Measurements from ENCODE around the gene INVS. TPM values are rescaled to one million over a fixed set of nuclear protein-coding genes. Genes with fewer than 3 reads are reported as not detected.

The INVS gene
- total RNA-seq, 2 experiments from 2014 or later = 30.7 to 36.7 TPM

- BruUV-seq (replicated peaks) = no TSS peak
- Histone ChIP-seq H4K20me1 (ENCODE audit: insufficient read depth, low read length) (no peaks in the 10 kb centered on the region), H3K79me2 (ENCODE audit: insufficient read depth, low read depth, low read length) (peaks cover 35% of the 10 kb centered on the region; the same call in 1 of the 2 replicates), H2AFZ (ENCODE audit: low read length) (no peak overlapping the region), H3K36me3 (ENCODE audit: insufficient read depth, low read length) (peaks cover 100% of the 10 kb centered on the region), H3K27ac (ENCODE audit: low read depth, low read length, poor library complexity, severe bottlenecking) (no peak overlapping the region), H3K4me2 (ENCODE audit: low read length) (no peak overlapping the region), H3K4me1 (ENCODE audit: insufficient read depth, low read length, poor library complexity, severe bottlenecking) (no peaks in the 10 kb centered on the region), H3K9me2 (ENCODE audit: insufficient read depth, low read length) (no peaks in the 10 kb centered on the region), H3K4me3 (ENCODE audit: low read depth, low read length, poor library complexity, severe bottlenecking) (no peak overlapping the region), H3K9me3 (ENCODE audit: low read length) (peaks cover 9% of the 10 kb centered on the region; the same call in 1 of the 2 replicates)
- intact Hi-C loops (cut with micrococcal nuclease; ENCODE audit: unreplicated experiment) = no loop called here
- CTCF ChIA-PET (ENCODE audit: unreplicated experiment) = no interaction called here
- TF ChIP-seq CTCF (conservative IDR thresholded peaks at IDR 0.05; ENCODE audit: low read length) = no peak
- TF ChIP-seq EZH2phosphoT487 (IDR thresholded peaks at IDR 0.05; ENCODE audit: borderline replicate concordance, low read depth, low read length) = no peak
- DNase-seq (ENCODE audit: low spot score) = no peak
- POLR2A ChIA-PET = no interaction called here
These were observed 208.0 kb downstream of the INVS start for GRCh38 chr9:100307080-100307479.

GRCh38 chr9:100308965-100309564 lies 210.0 kb downstream of the INVS start:
- ChIA-PET POLR2A (no interaction called here), CTCF (ENCODE audit: unreplicated experiment) (no interaction called here)
- H3K36me3 ChIP-seq (ENCODE audit: insufficient read depth, low read length) = peaks cover 97% of the 10 kb centered on the region
- no peaks in the 10 kb centered on the region for H3K9me2 ChIP-seq (ENCODE audit: insufficient read depth, low read length)
- no peak overlapping the region for H3K4me2 ChIP-seq (ENCODE audit: low read length)
- peaks cover 43% of the 10 kb centered on the region; the same call in 1 of the 2 replicates for H3K79me2 ChIP-seq (ENCODE audit: insufficient read depth, low read depth, low read length)
- H2AFZ ChIP-seq (ENCODE audit: low read length) = no peak overlapping the region
- no peak overlapping the region for H3K27ac ChIP-seq (ENCODE audit: low read depth, low read length, poor library complexity, severe bottlenecking)
- BruUV-seq (replicated peaks) = no TSS peak
- no peak overlapping the region for H3K4me3 ChIP-seq (ENCODE audit: low read depth, low read length, poor library complexity, severe bottlenecking)
- no peaks in the 10 kb centered on the region for H4K20me1 ChIP-seq (ENCODE audit: insufficient read depth, low read length)
- DNase-seq (ENCODE audit: low spot score) = no peak
- TF ChIP-seq CTCF (conservative IDR thresholded peaks at IDR 0.05; ENCODE audit: low read length) (no peak), EZH2phosphoT487 (IDR thresholded peaks at IDR 0.05; ENCODE audit: borderline replicate concordance, low read depth, low read length) (no peak)
- intact Hi-C loops (cut with micrococcal nuclease; ENCODE audit: unreplicated experiment) = loop anchor here (1.0 kb wide), 1 partner anchor 33 kb away; no protein-coding TSS in a partner anchor
- H3K4me1 ChIP-seq (ENCODE audit: insufficient read depth, low read length, poor library complexity, severe bottlenecking) = no peaks in the 10 kb centered on the region
- peaks cover 9% of the 10 kb centered on the region; the same call in 1 of the 2 replicates for H3K9me3 ChIP-seq (ENCODE audit: low read length)

GRCh38 chr9:100309992-100310391 lies 210.9 kb downstream of the INVS start:
- CTCF ChIA-PET (ENCODE audit: unreplicated experiment) = no interaction called here
- BruUV-seq (replicated peaks) = no TSS peak

More at GRCh38 chr9:100309992-100310391, 210.9 kb downstream of the INVS start:
- Histone ChIP-seq H2AFZ (ENCODE audit: low read length) (no peak overlapping the region), H3K4me2 (ENCODE audit: low read length) (no peak overlapping the region), H3K9me2 (ENCODE audit: insufficient read depth, low read length) (no peaks in the 10 kb centered on the region), H3K36me3 (ENCODE audit: insufficient read depth, low read length) (peaks cover 97% of the 10 kb centered on the region), H3K27ac (ENCODE audit: low read depth, low read length, poor library complexity, severe bottlenecking) (no peak overlapping the region), H4K20me1 (ENCODE audit: insufficient read depth, low read length) (no peaks in the 10 kb centered on the region), H3K9me3 (ENCODE audit: low read length) (peaks cover 14% of the 10 kb centered on the region), H3K79me2 (ENCODE audit: insufficient read depth, low read depth, low read length) (peaks cover 51% of the 10 kb centered on the region; the same call in 1 of the 2 replicates), H3K4me3 (ENCODE audit: low read depth, low read length, poor library complexity, severe bottlenecking) (no peak overlapping the region), H3K4me1 (ENCODE audit: insufficient read depth, low read length, poor library complexity, severe bottlenecking) (no peaks in the 10 kb centered on the region)
- no peak for TF ChIP-seq CTCF (conservative IDR thresholded peaks at IDR 0.05; ENCODE audit: low read length)
- TF ChIP-seq EZH2phosphoT487 (IDR thresholded peaks at IDR 0.05; ENCODE audit: borderline replicate concordance, low read depth, low read length) = no peak
- no peak for DNase-seq (ENCODE audit: low spot score)
- intact Hi-C loops (cut with micrococcal nuclease; ENCODE audit: unreplicated experiment) = no loop called here
- POLR2A ChIA-PET = interaction anchor here (1.3 kb wide), 1 partner anchor 12 kb away, joined by 3 read pairs; no protein-coding TSS in a partner anchor

Data from OCI-LY7 (cell line).